HepG2 (cell line): ENCODE data around the gene PSMB3. TPM values are rescaled to one million over a fixed set of nuclear protein-coding genes. Genes with fewer than 3 reads are reported as not detected.

Experiments used
- AGO2 ChIP-seq: fragments of 200-400 bp; formaldehyde crosslinking; optimal IDR thresholded peaks from 2 replicates; pipeline ENCODE3; 2017; ENCODE audit warnings: mild to moderate bottlenecking, low read depth, low read length, moderate library complexity
- CBFB ChIP-seq: sonication (generic); formaldehyde crosslinking; IDR thresholded peaks from 2 replicates; pipeline ENCODE4 v1.4.0; 2020; ENCODE audit warnings: missing genetic modification reagents
- CREB3 ChIP-seq: sonication (generic); formaldehyde crosslinking; IDR thresholded peaks from 2 replicates; pipeline ENCODE4 v1.5.0; 2020; ENCODE audit warnings: missing genetic modification reagents
- HIC2 ChIP-seq: sonication (generic); formaldehyde crosslinking; IDR thresholded peaks from 2 replicates; pipeline ENCODE4 v1.9.0; 2022; ENCODE audit warnings: low read depth, missing genetic modification reagents
- IRF1 ChIP-seq: sonication (generic); formaldehyde crosslinking; IDR thresholded peaks from 2 replicates; pipeline ENCODE4 v1.4.0; 2020; ENCODE audit warnings: low read depth, mild to moderate bottlenecking, missing genetic modification reagents
- KAT8 ChIP-seq: IDR thresholded peaks from 2 replicates; pipeline ENCODE4 v1.6.1; 2016; ENCODE audit warnings: missing genetic modification reagents, missing compliant biosample characterization
- NONO ChIP-seq, 2 experiments: fragments of 450-650 bp in 1 of 2; sonication (generic) in 1 of 2; formaldehyde crosslinking in 1 of 2; IDR thresholded peaks in 1 of 2; conservative IDR thresholded peaks in 1 of 2; 2 replicates each; pipeline versions ENCODE4 v1.6.1 to v1.8.0; 2017 to 2022; ENCODE audit warnings: mild to moderate bottlenecking in 1 of 2, missing genetic modification reagents in 1 of 2, moderate library complexity in 1 of 2
- POGK ChIP-seq: sonication (generic); formaldehyde crosslinking; conservative IDR thresholded peaks from 2 replicates; pipeline ENCODE4 v1.8.0; 2022; ENCODE audit warnings: mild to moderate bottlenecking, moderate library complexity, missing genetic modification reagents
- SPEN ChIP-seq: sonication (generic); formaldehyde crosslinking; IDR thresholded peaks from 2 replicates; pipeline ENCODE4 v1.5.1; 2020; ENCODE audit warnings: low read depth, mild to moderate bottlenecking, missing genetic modification reagents
- TBP ChIP-seq: sonication (generic); formaldehyde crosslinking; IDR thresholded peaks from 2 replicates; pipeline ENCODE4 v1.5.0; 2020; ENCODE audit warnings: missing genetic modification reagents
- THAP8 ChIP-seq: sonication (generic); formaldehyde crosslinking; IDR thresholded peaks from 2 replicates; pipeline ENCODE4 v1.5.1; 2020; ENCODE audit warnings: missing genetic modification reagents, mild to moderate bottlenecking, borderline replicate concordance
- TRIM22 ChIP-seq: fragments of 450-650 bp; IDR thresholded peaks from 2 replicates; pipeline ENCODE4 v1.6.1; 2017
- ZBTB33 ChIP-seq: sonication (generic); formaldehyde crosslinking; IDR thresholded peaks from 2 replicates; pipeline ENCODE4 v1.4.0; 2020; ENCODE audit warnings: missing genetic modification reagents
- ZFP82 ChIP-seq: sonication (generic); formaldehyde crosslinking; IDR thresholded peaks from 2 replicates; pipeline ENCODE4 v1.5.1; 2020; ENCODE audit warnings: mild to moderate bottlenecking, missing genetic modification reagents, borderline replicate concordance
- ZIK1 ChIP-seq: sonication (generic); formaldehyde crosslinking; IDR thresholded peaks from 2 replicates; pipeline ENCODE4 v1.5.0; 2020; ENCODE audit warnings: mild to moderate bottlenecking, low read depth, missing genetic modification reagents, borderline replicate concordance
- ZNF225 ChIP-seq: sonication (generic); formaldehyde crosslinking; IDR thresholded peaks from 2 replicates; pipeline ENCODE4 v1.4.0; 2020; ENCODE audit warnings: mild to moderate bottlenecking, missing genetic modification reagents
- ZNF296 ChIP-seq: sonication (generic); formaldehyde crosslinking; conservative IDR thresholded peaks from 2 replicates; pipeline ENCODE4 v1.5.0; 2020; ENCODE audit warnings: mild to moderate bottlenecking, missing genetic modification reagents
- ZNF382 ChIP-seq: sonication (generic); formaldehyde crosslinking; IDR thresholded peaks from 2 replicates; pipeline ENCODE4 v1.5.0; 2020; ENCODE audit warnings: missing genetic modification reagents, mild to moderate bottlenecking, borderline replicate concordance
- ZNF431 ChIP-seq: sonication (generic); formaldehyde crosslinking; IDR thresholded peaks from 2 replicates; pipeline ENCODE4 v1.9.0; 2022; ENCODE audit warnings: missing genetic modification reagents, low read depth, mild to moderate bottlenecking, borderline replicate concordance
- ZNF879 ChIP-seq: sonication (generic); formaldehyde crosslinking; IDR thresholded peaks from 2 replicates; pipeline ENCODE4 v1.8.1; 2023; ENCODE audit warnings: missing genetic modification reagents
- polyA plus RNA-seq, 8 experiments: library from polyadenylated mRNA; depleted of rRNA in 3 of 8; stranded (reverse) in 7 of 8; unstranded in 1 of 8; fragments of >200 nt; fragmentation: Illumina TruSeq in 4 of 8; extraction: Trizol in 4 of 8; gene quantifications; 2 replicates each; pipeline versions ENCODE4 v1.2.1 to v1.2.3, GENCODE V29; 2011 to 2016; ENCODE audit warnings: low read depth in 4 of 8, missing spikeins in 1 of 8, mixed read lengths in 1 of 8; ENCODE audit not compliant: insufficient read depth in 1 of 8
- total RNA-seq, 5 experiments: library from RNA; depleted of rRNA; stranded (reverse); fragments of >200 nt; fragmentation: Illumina TruSeq; extraction: Trizol; gene quantifications; 2 replicates each; pipeline ENCODE4 v1.2.3, GENCODE V29; 2016; ENCODE audit warnings: low read depth in 1 of 5

Gene PSMB3
- total and polyA plus RNA-seq, 2 of the 13 experiments (the other 11 are each of a cell fraction or from before 2014, with no cell fraction given) = 366 to 517 TPM

GRCh38 chr17:38766341-38766740 is 13.8 kb downstream of the PSMB3 start (continued):
- TF ChIP-seq THAP8 (CRISPR knock-in tag) (no peak), CBFB (CRISPR knock-in tag) (no peak), ZFP82 (CRISPR knock-in tag) (no peak), ZNF225 (CRISPR knock-in tag) (no peak), TRIM22 (no peak), ZNF879 (CRISPR knock-in tag) (0 out of 2 replicates have a peak, but pooled peaks have one; percentile 62), IRF1 (CRISPR knock-in tag) (no peak), KAT8 (no peak), SPEN (CRISPR knock-in tag) (no peak), ZNF431 (CRISPR knock-in tag) (no peak), NONO (IDR thresholded peaks at IDR 0.05) (no peak), NONO (CRISPR knock-in tag; conservative IDR thresholded peaks at IDR 0.05) (no peak), ZNF296 (CRISPR knock-in tag) (no peak), POGK (no peak), CREB3 (no peak), ZIK1 (no peak), TBP (CRISPR knock-in tag) (no peak), ZNF382 (CRISPR knock-in tag) (no peak), ZBTB33 (CRISPR knock-in tag) (peak; percentile 59; the same call in 1 of the 2 replicates), AGO2 (peak; percentile 68), HIC2 (no peak)
